Progenitor cell of endocrine pancreas (in vitro differentiated cells): ENCODE results near the gene FUT4. TPM values are rescaled to one million over a fixed set of nuclear protein-coding genes. Genes with fewer than 3 reads are reported as not detected.
A peak's percentile ranks its signal among the peaks of the same experiment; 100 is the strongest.
"Not testable (repeated sequence)": the region's sequence is repeated elsewhere in the genome, so short reads cannot be mapped to it uniquely, and the experiment has no call there.

ENCODE experiments used
- DNase-seq: peaks from one replicate; pipeline ENCODE4 v3.0.0; 2021; ENCODE audit warnings: low spot score; ENCODE audit not compliant: unreplicated experiment
- H3K27ac Mint-ChIP-seq: 2 replicates; pipeline ENCODE4 v1.8.0; 2021; ENCODE audit warnings: mild to moderate bottlenecking, moderate library complexity, mixed read lengths
- H3K27me3 Mint-ChIP-seq: 2 replicates; pipeline ENCODE4 v1.8.0; 2021; ENCODE audit warnings: mixed read lengths
- H3K36me3 Mint-ChIP-seq: 2 replicates; pipeline ENCODE4 v1.8.0; 2022; ENCODE audit warnings: mixed read lengths; ENCODE audit not compliant: insufficient read depth
- H3K4me1 Mint-ChIP-seq: 2 replicates; pipeline ENCODE4 v1.8.0; 2021; ENCODE audit warnings: low read depth, mixed read lengths
- H3K4me3 Mint-ChIP-seq: 2 replicates; pipeline ENCODE4 v1.8.0; 2021; ENCODE audit warnings: low read depth, mild to moderate bottlenecking, moderate library complexity, mixed read lengths
- H3K9me3 Mint-ChIP-seq: 2 replicates; pipeline ENCODE4 v1.8.0; 2021; ENCODE audit warnings: low read depth, mixed read lengths
- total RNA-seq: library from RNA; stranded (reverse); gene quantifications from 2 replicates; pipeline ENCODE4 v1.2.1, GENCODE V29; 2021
- TF ChIP-seq, protein P1 (sequence below): fragments of 200-600 bp; sonication (generic); IDR thresholded peaks from one replicate; pipeline ENCODE4 v1.5.0; 2021; ENCODE audit warnings: antibody characterized with exemption, mild to moderate bottlenecking; ENCODE audit not compliant: unreplicated experiment

Gene FUT4
- total RNA-seq, 1 donor from 2014 or later: 6.6 TPM

DNA sequence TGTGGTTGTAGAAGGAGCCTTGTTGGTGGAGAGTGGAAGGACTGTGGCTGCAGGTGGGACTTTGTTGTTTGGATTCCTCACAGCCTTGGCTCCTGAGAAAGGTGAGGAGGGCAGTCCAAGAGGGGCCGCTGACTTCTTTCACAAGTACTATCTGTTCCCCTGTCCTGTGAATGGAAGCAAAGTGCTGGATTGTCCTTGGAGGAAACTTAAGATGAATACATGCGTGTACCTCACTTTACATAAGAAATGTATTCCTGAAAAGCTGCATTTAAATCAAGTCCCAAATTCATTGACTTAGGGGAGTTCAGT, 2.4 kb downstream of the FUT4 start:
- H3K27me3 Mint-ChIP-seq: peaks cover 34% of the 10 kb centered on the region

DNA sequence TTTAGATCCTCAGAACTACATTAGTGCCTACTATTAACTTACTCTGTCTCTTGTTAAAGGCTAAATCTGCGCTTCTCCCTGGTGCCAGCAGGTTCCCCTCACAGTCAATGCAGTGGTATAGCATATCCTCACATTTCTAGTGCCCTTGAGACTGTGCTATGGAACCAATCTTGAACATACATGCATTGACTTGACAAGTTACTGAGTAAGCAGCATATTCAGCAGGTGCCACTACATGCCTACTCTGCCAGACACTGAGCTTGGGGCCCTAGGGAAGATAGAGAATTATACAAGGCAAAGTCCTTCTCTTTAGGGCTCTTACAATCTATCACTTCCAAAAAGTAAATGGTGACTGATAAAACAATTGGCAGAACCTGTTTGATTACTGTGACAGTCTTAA, 3.2 kb downstream of the FUT4 start:
- Mint-ChIP-seq H3K9me3 (no peaks in the 10 kb centered on the region), H3K27ac (peak overlapping the region; percentile 46), H3K4me3 (peak overlapping the region; percentile 70), H3K36me3 (no peaks in the 10 kb centered on the region), H3K4me1 (peaks cover 28% of the 10 kb centered on the region), H3K27me3 (peaks cover 26% of the 10 kb centered on the region)
- TF ChIP-seq, protein P1, sequence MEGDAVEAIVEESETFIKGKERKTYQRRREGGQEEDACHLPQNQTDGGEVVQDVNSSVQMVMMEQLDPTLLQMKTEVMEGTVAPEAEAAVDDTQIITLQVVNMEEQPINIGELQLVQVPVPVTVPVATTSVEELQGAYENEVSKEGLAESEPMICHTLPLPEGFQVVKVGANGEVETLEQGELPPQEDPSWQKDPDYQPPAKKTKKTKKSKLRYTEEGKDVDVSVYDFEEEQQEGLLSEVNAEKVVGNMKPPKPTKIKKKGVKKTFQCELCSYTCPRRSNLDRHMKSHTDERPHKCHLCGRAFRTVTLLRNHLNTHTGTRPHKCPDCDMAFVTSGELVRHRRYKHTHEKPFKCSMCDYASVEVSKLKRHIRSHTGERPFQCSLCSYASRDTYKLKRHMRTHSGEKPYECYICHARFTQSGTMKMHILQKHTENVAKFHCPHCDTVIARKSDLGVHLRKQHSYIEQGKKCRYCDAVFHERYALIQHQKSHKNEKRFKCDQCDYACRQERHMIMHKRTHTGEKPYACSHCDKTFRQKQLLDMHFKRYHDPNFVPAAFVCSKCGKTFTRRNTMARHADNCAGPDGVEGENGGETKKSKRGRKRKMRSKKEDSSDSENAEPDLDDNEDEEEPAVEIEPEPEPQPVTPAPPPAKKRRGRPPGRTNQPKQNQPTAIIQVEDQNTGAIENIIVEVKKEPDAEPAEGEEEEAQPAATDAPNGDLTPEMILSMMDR: peak; percentile 9
- no peak for DNase-seq

More for the DNA sequence above, 2.4 kb downstream of the FUT4 start:
- H3K36me3 Mint-ChIP-seq: no peaks in the 10 kb centered on the region
- DNase-seq: no peak
- H3K9me3 Mint-ChIP-seq: no peaks in the 10 kb centered on the region
- H3K4me1 Mint-ChIP-seq: peaks cover 28% of the 10 kb centered on the region
- TF ChIP-seq, protein P1: no peak
- H3K27ac Mint-ChIP-seq: no peak overlapping the region
- peak overlapping the region; percentile 70 for H3K4me3 Mint-ChIP-seq

GRCh38 chr11:94549146-94549545, 5.4 kb downstream of the FUT4 start:
- no peak overlapping the region for H3K4me3 Mint-ChIP-seq
- H3K27me3 Mint-ChIP-seq: peaks cover 17% of the 10 kb centered on the region
- no peak for DNase-seq
- H3K9me3 Mint-ChIP-seq: no peaks in the 10 kb centered on the region
- H3K36me3 Mint-ChIP-seq: no peaks in the 10 kb centered on the region
- TF ChIP-seq, protein P1: no peak
- H3K4me1 Mint-ChIP-seq: peaks cover 21% of the 10 kb centered on the region
- no peak overlapping the region for H3K27ac Mint-ChIP-seq

- Mint-ChIP-seq H3K27me3 (peaks cover 14% of the 10 kb centered on the region), H3K36me3 (no peaks in the 10 kb centered on the region), H3K9me3 (no peaks in the 10 kb centered on the region), H3K27ac (no peak overlapping the region), H3K4me1 (peaks cover 21% of the 10 kb centered on the region), H3K4me3 (no peak overlapping the region)
- DNase-seq: no peak
- TF ChIP-seq, protein P1: no peak
Observed at GRCh38 chr11:94550513-94550912, 6.8 kb downstream of the FUT4 start.

DNA sequence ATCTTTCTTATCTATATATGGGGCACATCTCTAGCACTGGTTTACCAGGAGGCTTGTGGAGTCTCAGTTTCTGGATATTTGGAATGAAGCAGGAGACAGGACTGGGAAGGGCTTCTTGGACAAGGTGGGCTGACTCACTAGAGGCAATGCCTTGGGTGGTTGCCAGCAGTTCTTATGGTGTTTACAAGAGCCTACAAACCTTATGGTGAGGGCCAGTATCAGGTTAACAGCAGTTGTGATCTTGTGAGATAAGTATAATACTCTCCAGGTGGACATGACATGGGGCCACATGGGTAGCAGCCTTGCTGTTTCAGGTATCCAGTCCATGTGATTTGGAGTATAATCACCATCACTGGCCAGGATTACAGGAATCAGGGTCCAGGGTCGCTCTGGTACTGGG, 10.2 kb downstream of the FUT4 start:
- peaks cover 7% of the 10 kb centered on the region for H3K27me3 Mint-ChIP-seq
- no peaks in the 10 kb centered on the region for H3K9me3 Mint-ChIP-seq
- no peak overlapping the region for H3K27ac Mint-ChIP-seq
- no peaks in the 10 kb centered on the region for H3K36me3 Mint-ChIP-seq
- H3K4me1 Mint-ChIP-seq: peaks cover 4% of the 10 kb centered on the region
- DNase-seq: no peak
- TF ChIP-seq, protein P1: no peak
- no peak overlapping the region for H3K4me3 Mint-ChIP-seq

DNA sequence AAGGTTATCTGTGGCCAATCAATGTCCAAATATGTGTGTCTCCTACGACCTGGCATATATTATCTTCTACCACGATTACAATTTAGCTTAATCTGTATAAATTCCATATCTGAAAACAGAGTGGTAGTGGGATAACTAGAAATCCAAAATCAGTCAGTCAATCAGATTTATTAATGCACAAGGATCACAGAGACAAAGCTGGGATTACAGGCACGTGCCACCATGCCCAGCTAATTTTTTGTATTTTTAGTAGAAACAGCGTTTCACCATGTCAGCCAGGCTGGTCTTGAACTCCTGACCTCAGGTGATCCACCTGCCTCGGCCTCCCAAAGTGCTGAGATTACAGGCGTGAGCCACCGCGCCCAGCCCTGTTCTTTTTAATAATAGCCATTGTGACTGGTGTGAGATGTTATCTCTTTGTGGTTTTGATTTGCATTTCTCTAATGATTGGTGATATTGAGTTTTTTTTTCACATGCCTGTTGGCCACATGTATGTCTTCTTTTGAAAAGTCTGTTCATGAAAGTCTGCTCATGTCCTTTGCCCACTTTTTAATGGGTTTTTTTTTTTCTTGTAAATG, 12.1 kb downstream of the FUT4 start:
- not testable (repeated sequence) for H3K27me3 Mint-ChIP-seq, H3K27ac Mint-ChIP-seq, H3K9me3 Mint-ChIP-seq, H3K4me1 Mint-ChIP-seq, DNase-seq, H3K36me3 Mint-ChIP-seq, H3K4me3 Mint-ChIP-seq
